ENCODE measurements around the gene ME3.

Gene ME3

GRCh38 chr11:86692746-86693145 lies 20.3 kb upstream of the ME3 start:
- DNase-seq (ENCODE audit: low read depth in 2 of 2) = no peak

GRCh38 chr11:86692317-86692716 lies 19.9 kb upstream of the ME3 start:
- no peak for DNase-seq (ENCODE audit: low read depth in 2 of 2)

- no peak for DNase-seq (ENCODE audit: low read depth in 2 of 2)
These were observed 16.2 kb upstream of the ME3 start for GRCh38 chr11:86688398-86689179.

GRCh38 chr11:86687185-86687778 lies 14.9 kb upstream of the ME3 start:
- DNase-seq (ENCODE audit: low read depth in 2 of 2) = no peak

GRCh38 chr11:86686531-86686930 lies 14.1 kb upstream of the ME3 start:
- DNase-seq (ENCODE audit: low read depth in 2 of 2) = no peak

- no peak for DNase-seq (ENCODE audit: low read depth in 2 of 2)
These were observed 9.0 kb upstream of the ME3 start for GRCh38 chr11:86681483-86681756.

- DNase-seq (ENCODE audit: low read depth in 2 of 2) = no peak
These were observed 8.5 kb upstream of the ME3 start for GRCh38 chr11:86680716-86681482.

GRCh38 chr11:86678823-86679222 lies 6.4 kb upstream of the ME3 start:
- DNase-seq (ENCODE audit: low read depth in 2 of 2) = no peak

- no peak for DNase-seq (ENCODE audit: low read depth in 2 of 2)
These were observed 5.9 kb upstream of the ME3 start for GRCh38 chr11:86678296-86678695.

- DNase-seq (ENCODE audit: low read depth in 2 of 2) = no peak
These were observed 4.2 kb upstream of the ME3 start for GRCh38 chr11:86676533-86677154.

- DNase-seq (ENCODE audit: low read depth in 2 of 2) = no peak
These were observed 3.6 kb upstream of the ME3 start for GRCh38 chr11:86676010-86676409.

- DNase-seq (ENCODE audit: low read depth in 2 of 2) = no peak
These were observed 2.6 kb upstream of the ME3 start for GRCh38 chr11:86675017-86675416.

- DNase-seq (ENCODE audit: low read depth in 2 of 2) = no peak
These were observed 1.7 kb upstream of the ME3 start for GRCh38 chr11:86673872-86674750.

- no peak for DNase-seq (ENCODE audit: low read depth in 2 of 2)
These were observed 833 bp upstream of the ME3 start for GRCh38 chr11:86673055-86673843.

GRCh38 chr11:86671531-86672006 lies 847 bp downstream of the ME3 start:
- peak in 1 of 2 donors; percentile 11 for DNase-seq (ENCODE audit: low read depth in 2 of 2)

GRCh38 chr11:86670911-86671310 lies 1.5 kb downstream of the ME3 start:
- DNase-seq (ENCODE audit: low read depth in 2 of 2) = no peak

- DNase-seq (ENCODE audit: low read depth in 2 of 2) = no peak
These were observed 2.2 kb downstream of the ME3 start for GRCh38 chr11:86670181-86670580.

- DNase-seq (ENCODE audit: low read depth in 2 of 2) = no peak
These were observed 3.0 kb downstream of the ME3 start for GRCh38 chr11:86669424-86669823.

- DNase-seq (ENCODE audit: low read depth in 2 of 2) = no peak
These were observed 3.5 kb downstream of the ME3 start for GRCh38 chr11:86668929-86669328.

GRCh38 chr11:86666193-86666592 lies 6.2 kb downstream of the ME3 start:
- no peak for DNase-seq (ENCODE audit: low read depth in 2 of 2)

- no peak for DNase-seq (ENCODE audit: low read depth in 2 of 2)
These were observed 7.5 kb downstream of the ME3 start for GRCh38 chr11:86664930-86665329.
